GM23338 (cell line): ENCODE data around the gene TIGAR. TPM values are rescaled to one million over a fixed set of nuclear protein-coding genes. Genes with fewer than 3 reads are reported as not detected.

Experiments
- ATAC-seq: fragments of 200-7000 bp; cut with Tn5 transposase; 3 replicates; pipeline ENCODE4 v1.9.1; 2020
- DNase-seq: peaks from one replicate; pipeline ENCODE4 v3.0.0-alpha.2; 2015; ENCODE audit warnings: low spot score
- H2AFZ ChIP-seq: fragments of 200-600 bp; sonication (generic); 2 replicates; pipeline ENCODE4 v1.8.0; 2016; ENCODE audit warnings: antibody characterized with exemption, mild to moderate bottlenecking, moderate library complexity
- H3F3A ChIP-seq: fragments of 200-600 bp; sonication (generic); replicated peaks from 2 replicates; pipeline ENCODE4 v1.8.0; 2017; ENCODE audit warnings: antibody characterized with exemption, mixed run types, low read depth
- H3K27ac ChIP-seq: fragments of 200-600 bp; sonication (generic); 2 replicates; pipeline ENCODE4 v1.6.1; 2016; ENCODE audit warnings: low read depth
- H3K27me3 ChIP-seq: fragments of 200-600 bp; sonication (generic); 2 replicates; pipeline ENCODE4 v1.8.0; 2016; ENCODE audit warnings: mild to moderate bottlenecking, mixed run types, moderate library complexity; ENCODE audit not compliant: insufficient read depth
- H3K36me3 ChIP-seq: fragments of 200-600 bp; sonication (generic); 2 replicates; pipeline ENCODE4 v1.8.0; 2016; ENCODE audit warnings: mild to moderate bottlenecking; ENCODE audit not compliant: insufficient read depth
- H3K4me1 ChIP-seq: fragments of 200-600 bp; sonication (generic); 2 replicates; pipeline ENCODE4 v1.8.0; 2016; ENCODE audit warnings: mild to moderate bottlenecking, moderate library complexity; ENCODE audit not compliant: insufficient read depth
- H3K4me2 ChIP-seq: fragments of 200-600 bp; sonication (generic); 2 replicates; pipeline ENCODE4 v1.7.1; 2017; ENCODE audit warnings: mixed run types
- H3K4me3 ChIP-seq: fragments of 200-600 bp; sonication (generic); 2 replicates; pipeline ENCODE4 v1.6.1; 2016; ENCODE audit warnings: mixed run types
- H3K79me2 ChIP-seq: fragments of 200-600 bp; sonication (generic); replicated peaks from 2 replicates; pipeline ENCODE4 v1.8.0; 2017; ENCODE audit warnings: mild to moderate bottlenecking; ENCODE audit not compliant: insufficient read depth
- H3K9me2 ChIP-seq: fragments of 200-600 bp; sonication (generic); 2 replicates; pipeline ENCODE4 v1.8.0; 2017; ENCODE audit not compliant: insufficient read depth
- H4K20me1 ChIP-seq: fragments of 200-600 bp; sonication (generic); replicated peaks from 2 replicates; pipeline ENCODE4 v1.8.0; 2017; ENCODE audit warnings: mild to moderate bottlenecking; ENCODE audit not compliant: insufficient read depth
- H3K27ac Mint-ChIP-seq: 2 replicates; pipeline ENCODE4 v1.8.0; 2020; ENCODE audit warnings: inconsistent platforms, mild to moderate bottlenecking, moderate library complexity, mixed read lengths
- H3K27me3 Mint-ChIP-seq: 3 replicates; pipeline ENCODE4 v1.8.0; 2022; ENCODE audit warnings: low read depth, mild to moderate bottlenecking, moderate library complexity, mixed read lengths, inconsistent platforms; ENCODE audit not compliant: insufficient read depth, poor library complexity
- H3K36me3 Mint-ChIP-seq: 3 replicates; pipeline ENCODE4 v1.8.0; 2021; ENCODE audit warnings: low read depth, mild to moderate bottlenecking, inconsistent platforms, moderate library complexity, mixed read lengths
- H3K4me1 Mint-ChIP-seq: 3 replicates; pipeline ENCODE4 v1.8.0; 2020; ENCODE audit warnings: mild to moderate bottlenecking, inconsistent platforms, mixed read lengths
- H3K4me3 Mint-ChIP-seq: 3 replicates; pipeline ENCODE4 v1.8.0; 2021; ENCODE audit warnings: moderate library complexity, mild to moderate bottlenecking, inconsistent platforms, mixed read lengths
- H3K9me3 Mint-ChIP-seq: 3 replicates; pipeline ENCODE4 v1.8.0; 2020; ENCODE audit warnings: moderate library complexity, mild to moderate bottlenecking, inconsistent platforms, mixed read lengths
- CREB1 ChIP-seq: fragments of 250-450 bp; sonication (Bioruptor Pico); IDR thresholded peaks from 2 replicates; pipeline ENCODE4 v1.5.0; 2020; ENCODE audit warnings: low read depth, mild to moderate bottlenecking, moderate library complexity
- EZH2phosphoT487 ChIP-seq: fragments of 200-600 bp; sonication (generic); IDR thresholded peaks from one replicate; pipeline ENCODE4 v1.8.1; 2018; ENCODE audit warnings: antibody characterized with exemption; ENCODE audit not compliant: unreplicated experiment
- JUNB ChIP-seq: IDR thresholded peaks from one replicate; pipeline ENCODE4 v1.6.1; 2016; ENCODE audit warnings: antibody characterized with exemption; ENCODE audit not compliant: unreplicated experiment
- NANOG ChIP-seq: IDR thresholded peaks from 2 replicates; pipeline ENCODE4 v1.6.1; 2016; ENCODE audit warnings: antibody characterized with exemption, borderline replicate concordance
- ZNF331 ChIP-seq: fragments of 250-450 bp; sonication (Bioruptor Pico); IDR thresholded peaks from 2 replicates; pipeline ENCODE4 v1.5.0; 2020; ENCODE audit warnings: low read depth, mild to moderate bottlenecking, moderate library complexity
- polyA plus RNA-seq: library from polyadenylated mRNA; unstranded; fragments of >200 nt; fragmentation: Nextera tagmentation; extraction: Ambion mirVana; gene quantifications from 2 replicates; pipeline ENCODE4 v1.2.1, GENCODE V29; 2016
- total RNA-seq: library from RNA; depleted of rRNA; stranded (reverse); fragments of >200 nt; shearing (Covaris generic); gene quantifications from 2 replicates; pipeline ENCODE4 v1.2.3, GENCODE V29; 2014
- TF ChIP-seq, protein P1 (sequence below): fragments of 250-450 bp; sonication (Bioruptor Pico); IDR thresholded peaks from 2 replicates; pipeline ENCODE4 v1.5.0; 2020; ENCODE audit warnings: mild to moderate bottlenecking, moderate library complexity
- TF ChIP-seq, protein P2 (sequence below): IDR thresholded peaks from one replicate; pipeline ENCODE4 v1.6.1; 2018; ENCODE audit warnings: antibody characterized with exemption; ENCODE audit not compliant: unreplicated experiment
- TF ChIP-seq, protein P3 (sequence below): IDR thresholded peaks from 2 replicates; pipeline ENCODE4 v1.6.1; 2016; ENCODE audit warnings: antibody characterized with exemption

Gene TIGAR
- total and polyA plus RNA-seq, 2 experiments from 2014 or later = 10.4 to 13.3 TPM

DNA sequence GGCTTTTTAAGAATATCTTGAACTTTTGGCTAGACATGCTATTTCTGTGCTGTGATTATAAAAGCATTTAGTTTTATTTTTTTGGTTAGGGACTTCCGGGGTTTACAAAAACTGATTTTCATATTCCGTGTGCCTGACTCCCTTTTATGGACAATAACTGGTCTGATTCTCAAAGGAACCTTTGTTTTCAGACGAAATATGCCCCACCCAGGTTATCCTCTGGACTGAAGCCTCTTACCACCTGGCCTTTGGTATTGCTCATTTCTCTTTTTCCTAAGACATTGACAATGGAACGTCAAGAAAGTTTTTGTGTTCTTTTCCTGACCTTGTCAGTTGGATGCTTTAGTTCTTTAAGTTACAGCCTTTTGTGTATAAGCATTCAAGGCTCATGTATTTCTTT is 10.8 kb downstream of the TIGAR start (continued):
- TF ChIP-seq, protein P1, sequence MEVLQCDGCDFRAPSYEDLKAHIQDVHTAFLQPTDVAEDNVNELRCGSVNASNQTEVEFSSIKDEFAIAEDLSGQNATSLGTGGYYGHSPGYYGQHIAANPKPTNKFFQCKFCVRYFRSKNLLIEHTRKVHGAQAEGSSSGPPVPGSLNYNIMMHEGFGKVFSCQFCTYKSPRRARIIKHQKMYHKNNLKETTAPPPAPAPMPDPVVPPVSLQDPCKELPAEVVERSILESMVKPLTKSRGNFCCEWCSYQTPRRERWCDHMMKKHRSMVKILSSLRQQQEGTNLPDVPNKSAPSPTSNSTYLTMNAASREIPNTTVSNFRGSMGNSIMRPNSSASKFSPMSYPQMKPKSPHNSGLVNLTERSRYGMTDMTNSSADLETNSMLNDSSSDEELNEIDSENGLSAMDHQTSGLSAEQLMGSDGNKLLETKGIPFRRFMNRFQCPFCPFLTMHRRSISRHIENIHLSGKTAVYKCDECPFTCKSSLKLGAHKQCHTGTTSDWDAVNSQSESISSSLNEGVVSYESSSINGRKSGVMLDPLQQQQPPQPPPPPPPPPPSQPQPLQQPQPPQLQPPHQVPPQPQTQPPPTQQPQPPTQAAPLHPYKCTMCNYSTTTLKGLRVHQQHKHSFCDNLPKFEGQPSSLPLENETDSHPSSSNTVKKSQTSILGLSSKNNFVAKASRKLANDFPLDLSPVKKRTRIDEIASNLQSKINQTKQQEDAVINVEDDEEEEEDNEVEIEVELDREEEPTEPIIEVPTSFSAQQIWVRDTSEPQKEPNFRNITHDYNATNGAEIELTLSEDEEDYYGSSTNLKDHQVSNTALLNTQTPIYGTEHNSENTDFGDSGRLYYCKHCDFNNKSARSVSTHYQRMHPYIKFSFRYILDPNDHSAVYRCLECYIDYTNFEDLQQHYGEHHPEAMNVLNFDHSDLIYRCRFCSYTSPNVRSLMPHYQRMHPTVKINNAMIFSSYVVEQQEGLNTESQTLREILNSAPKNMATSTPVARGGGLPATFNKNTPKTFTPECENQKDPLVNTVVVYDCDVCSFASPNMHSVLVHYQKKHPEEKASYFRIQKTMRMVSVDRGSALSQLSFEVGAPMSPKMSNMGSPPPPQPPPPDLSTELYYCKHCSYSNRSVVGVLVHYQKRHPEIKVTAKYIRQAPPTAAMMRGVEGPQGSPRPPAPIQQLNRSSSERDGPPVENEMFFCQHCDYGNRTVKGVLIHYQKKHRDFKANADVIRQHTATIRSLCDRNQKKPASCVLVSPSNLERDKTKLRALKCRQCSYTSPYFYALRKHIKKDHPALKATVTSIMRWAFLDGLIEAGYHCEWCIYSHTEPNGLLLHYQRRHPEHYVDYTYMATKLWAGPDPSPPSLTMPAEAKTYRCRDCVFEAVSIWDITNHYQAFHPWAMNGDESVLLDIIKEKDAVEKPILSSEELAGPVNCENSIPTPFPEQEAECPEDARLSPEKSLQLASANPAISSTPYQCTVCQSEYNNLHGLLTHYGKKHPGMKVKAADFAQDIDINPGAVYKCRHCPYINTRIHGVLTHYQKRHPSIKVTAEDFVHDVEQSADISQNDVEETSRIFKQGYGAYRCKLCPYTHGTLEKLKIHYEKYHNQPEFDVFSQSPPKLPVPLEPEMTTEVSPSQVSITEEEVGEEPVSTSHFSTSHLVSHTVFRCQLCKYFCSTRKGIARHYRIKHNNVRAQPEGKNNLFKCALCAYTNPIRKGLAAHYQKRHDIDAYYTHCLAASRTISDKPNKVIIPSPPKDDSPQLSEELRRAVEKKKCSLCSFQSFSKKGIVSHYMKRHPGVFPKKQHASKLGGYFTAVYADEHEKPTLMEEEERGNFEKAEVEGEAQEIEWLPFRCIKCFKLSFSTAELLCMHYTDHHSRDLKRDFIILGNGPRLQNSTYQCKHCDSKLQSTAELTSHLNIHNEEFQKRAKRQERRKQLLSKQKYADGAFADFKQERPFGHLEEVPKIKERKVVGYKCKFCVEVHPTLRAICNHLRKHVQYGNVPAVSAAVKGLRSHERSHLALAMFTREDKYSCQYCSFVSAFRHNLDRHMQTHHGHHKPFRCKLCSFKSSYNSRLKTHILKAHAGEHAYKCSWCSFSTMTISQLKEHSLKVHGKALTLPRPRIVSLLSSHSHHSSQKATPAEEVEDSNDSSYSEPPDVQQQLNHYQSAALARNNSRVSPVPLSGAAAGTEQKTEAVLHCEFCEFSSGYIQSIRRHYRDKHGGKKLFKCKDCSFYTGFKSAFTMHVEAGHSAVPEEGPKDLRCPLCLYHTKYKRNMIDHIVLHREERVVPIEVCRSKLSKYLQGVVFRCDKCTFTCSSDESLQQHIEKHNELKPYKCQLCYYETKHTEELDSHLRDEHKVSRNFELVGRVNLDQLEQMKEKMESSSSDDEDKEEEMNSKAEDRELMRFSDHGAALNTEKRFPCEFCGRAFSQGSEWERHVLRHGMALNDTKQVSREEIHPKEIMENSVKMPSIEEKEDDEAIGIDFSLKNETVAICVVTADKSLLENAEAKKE = no peak
- no peak for TF ChIP-seq CREB1 (CRISPR knock-in tag)
- no peak for TF ChIP-seq ZNF331

DNA sequence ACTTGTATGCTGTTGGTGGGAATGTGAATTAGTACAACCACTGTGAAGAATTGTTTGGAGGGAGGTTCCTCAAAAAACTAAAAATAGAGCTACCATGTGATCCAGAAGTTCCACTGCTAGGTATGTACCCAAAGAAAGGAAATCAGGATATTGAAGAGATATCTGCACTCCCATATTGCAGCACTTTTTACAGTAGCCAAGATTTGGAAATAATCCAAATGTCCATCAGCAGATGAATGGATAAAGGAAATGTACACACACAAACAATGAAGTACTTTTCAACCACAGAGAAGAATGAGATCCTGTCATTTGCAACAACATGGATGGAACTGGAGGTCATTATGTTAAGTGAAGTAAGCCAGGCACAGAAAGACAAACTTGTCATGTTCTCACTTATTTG is 25.9 kb downstream of the TIGAR start:
- no peak overlapping the region for H3K4me3 ChIP-seq
- H2AFZ ChIP-seq = no peak overlapping the region
- H3F3A ChIP-seq = no peaks in the 10 kb centered on the region
- no peak overlapping the region for H3K27ac ChIP-seq
- H3K4me1 ChIP-seq = no peaks in the 10 kb centered on the region
- Mint-ChIP-seq H3K36me3 (peaks cover 75% of the 10 kb centered on the region), H3K9me3 (peaks cover 35% of the 10 kb centered on the region), H3K4me1 (no peaks in the 10 kb centered on the region), H3K27me3 (peaks cover 12% of the 10 kb centered on the region), H3K4me3 (no peak overlapping the region), H3K27ac (no peak overlapping the region)
- no peaks in the 10 kb centered on the region for H3K79me2 ChIP-seq
- ATAC-seq (no peak), DNase-seq (no peak)
- H3K4me2 ChIP-seq = no peak overlapping the region
- H3K9me2 ChIP-seq = no peaks in the 10 kb centered on the region
- peaks cover 28% of the 10 kb centered on the region for H3K36me3 ChIP-seq
- H4K20me1 ChIP-seq = no peaks in the 10 kb centered on the region; the same call in 1 of the 2 replicates
- TF ChIP-seq ZNF331 (no peak), EZH2phosphoT487 (no peak), NANOG (no peak), JUNB (no peak)
- TF ChIP-seq, protein P2, sequence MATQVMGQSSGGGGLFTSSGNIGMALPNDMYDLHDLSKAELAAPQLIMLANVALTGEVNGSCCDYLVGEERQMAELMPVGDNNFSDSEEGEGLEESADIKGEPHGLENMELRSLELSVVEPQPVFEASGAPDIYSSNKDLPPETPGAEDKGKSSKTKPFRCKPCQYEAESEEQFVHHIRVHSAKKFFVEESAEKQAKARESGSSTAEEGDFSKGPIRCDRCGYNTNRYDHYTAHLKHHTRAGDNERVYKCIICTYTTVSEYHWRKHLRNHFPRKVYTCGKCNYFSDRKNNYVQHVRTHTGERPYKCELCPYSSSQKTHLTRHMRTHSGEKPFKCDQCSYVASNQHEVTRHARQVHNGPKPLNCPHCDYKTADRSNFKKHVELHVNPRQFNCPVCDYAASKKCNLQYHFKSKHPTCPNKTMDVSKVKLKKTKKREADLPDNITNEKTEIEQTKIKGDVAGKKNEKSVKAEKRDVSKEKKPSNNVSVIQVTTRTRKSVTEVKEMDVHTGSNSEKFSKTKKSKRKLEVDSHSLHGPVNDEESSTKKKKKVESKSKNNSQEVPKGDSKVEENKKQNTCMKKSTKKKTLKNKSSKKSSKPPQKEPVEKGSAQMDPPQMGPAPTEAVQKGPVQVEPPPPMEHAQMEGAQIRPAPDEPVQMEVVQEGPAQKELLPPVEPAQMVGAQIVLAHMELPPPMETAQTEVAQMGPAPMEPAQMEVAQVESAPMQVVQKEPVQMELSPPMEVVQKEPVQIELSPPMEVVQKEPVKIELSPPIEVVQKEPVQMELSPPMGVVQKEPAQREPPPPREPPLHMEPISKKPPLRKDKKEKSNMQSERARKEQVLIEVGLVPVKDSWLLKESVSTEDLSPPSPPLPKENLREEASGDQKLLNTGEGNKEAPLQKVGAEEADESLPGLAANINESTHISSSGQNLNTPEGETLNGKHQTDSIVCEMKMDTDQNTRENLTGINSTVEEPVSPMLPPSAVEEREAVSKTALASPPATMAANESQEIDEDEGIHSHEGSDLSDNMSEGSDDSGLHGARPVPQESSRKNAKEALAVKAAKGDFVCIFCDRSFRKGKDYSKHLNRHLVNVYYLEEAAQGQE = no peak
- TF ChIP-seq, protein P3, sequence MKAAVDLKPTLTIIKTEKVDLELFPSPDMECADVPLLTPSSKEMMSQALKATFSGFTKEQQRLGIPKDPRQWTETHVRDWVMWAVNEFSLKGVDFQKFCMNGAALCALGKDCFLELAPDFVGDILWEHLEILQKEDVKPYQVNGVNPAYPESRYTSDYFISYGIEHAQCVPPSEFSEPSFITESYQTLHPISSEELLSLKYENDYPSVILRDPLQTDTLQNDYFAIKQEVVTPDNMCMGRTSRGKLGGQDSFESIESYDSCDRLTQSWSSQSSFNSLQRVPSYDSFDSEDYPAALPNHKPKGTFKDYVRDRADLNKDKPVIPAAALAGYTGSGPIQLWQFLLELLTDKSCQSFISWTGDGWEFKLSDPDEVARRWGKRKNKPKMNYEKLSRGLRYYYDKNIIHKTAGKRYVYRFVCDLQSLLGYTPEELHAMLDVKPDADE = no peak
- H3K27me3 ChIP-seq = no peaks in the 10 kb centered on the region
